NCI-H524 treated with DMSO at 0.1 percent for 48 hours (cell line): Measurements from ENCODE around the gene PRDM13.
A peak's percentile ranks its signal among the peaks of the same experiment; 100 is the strongest.
"Not testable (repeated sequence)": the region's sequence is repeated elsewhere in the genome, so short reads cannot be mapped to it uniquely, and the experiment has no call there.

Experiments used
- DNase-seq: peaks from one replicate; lab custom pipeline; 2025; lab: John Stamatoyannopoulos, UW

PRDM13 gene

DNA sequence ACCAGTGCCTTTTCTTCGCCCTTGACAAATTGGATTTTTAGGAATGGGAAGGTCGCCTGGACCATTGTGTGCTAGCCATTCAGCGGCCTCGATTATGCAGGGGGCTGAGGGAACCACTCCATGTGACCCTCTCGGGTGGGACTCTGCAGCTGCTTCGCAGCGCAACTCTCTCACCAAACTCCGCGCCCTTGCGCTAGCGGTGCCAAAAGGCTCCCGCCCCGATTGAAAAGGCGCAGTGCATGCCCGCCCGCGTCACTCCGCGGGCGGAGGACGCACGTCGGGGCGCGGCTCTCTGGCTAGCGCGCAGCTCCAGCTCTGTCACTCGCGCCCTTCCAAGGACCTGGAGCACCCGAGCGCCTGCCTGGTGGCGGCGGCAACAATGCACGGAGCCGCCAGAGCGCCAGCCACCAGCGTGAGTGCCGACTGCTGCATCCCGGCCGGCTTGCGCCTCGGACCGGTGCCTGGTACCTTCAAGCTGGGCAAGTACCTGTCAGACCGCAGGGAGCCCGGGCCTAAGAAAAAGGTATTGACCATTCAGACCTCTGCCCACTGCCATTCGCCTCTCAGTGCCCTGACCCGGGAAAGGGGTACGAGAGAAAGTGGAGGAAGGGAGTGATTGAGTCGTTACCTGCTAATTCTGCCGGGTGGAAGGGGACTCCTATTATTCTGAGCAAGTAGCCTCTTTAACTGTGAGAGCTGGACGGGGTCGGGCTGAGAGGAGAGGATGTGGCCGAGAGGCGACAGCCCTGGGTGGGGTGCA is at the start of gene PRDM13:
TSS of gene PRDM13 (plus strand) at position 178 of the 760 bp plus-strand sequence. CDS start at position 380, 202 bp downstream.
- DNase-seq: no peak

DNA sequence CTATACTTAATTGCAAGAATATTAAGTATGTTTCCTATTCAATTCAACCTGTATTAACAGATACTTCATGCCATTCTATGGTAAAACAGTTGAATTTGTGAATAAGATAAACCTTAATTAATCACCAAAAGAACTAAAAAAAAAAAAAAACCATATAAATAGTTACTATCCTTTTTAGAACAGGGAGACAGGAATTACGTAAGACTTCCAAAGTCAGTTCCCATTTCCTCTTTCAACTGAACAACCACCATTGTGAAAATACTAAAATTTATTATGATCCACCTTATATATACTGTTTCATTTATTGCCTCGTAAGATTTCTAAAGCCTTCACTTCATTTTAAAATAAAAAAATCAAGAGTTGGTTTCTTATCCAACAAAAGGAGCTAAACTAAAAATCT is 47.6 kb upstream of the PRDM13 start:
- no peak for DNase-seq

DNA sequence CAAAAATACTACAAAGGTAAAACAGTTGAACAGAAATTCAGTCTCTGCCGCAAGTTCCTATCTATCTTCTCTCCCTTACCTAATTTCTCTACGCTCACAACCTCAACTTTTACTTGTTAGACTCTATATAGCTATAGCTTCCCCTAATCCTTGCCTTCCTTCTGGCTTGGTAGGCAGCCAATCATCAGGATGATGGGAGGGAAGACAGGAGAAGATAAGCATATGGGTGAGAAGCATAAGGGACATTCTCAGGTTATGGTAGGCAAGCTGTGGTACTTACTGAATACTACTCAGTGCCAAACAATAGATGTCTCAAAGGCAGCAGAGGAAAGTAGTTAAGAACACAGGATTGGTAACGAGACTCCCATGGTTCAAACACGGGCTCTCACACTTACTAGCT is 46.0 kb upstream of the PRDM13 start:
- DNase-seq: no peak

DNA sequence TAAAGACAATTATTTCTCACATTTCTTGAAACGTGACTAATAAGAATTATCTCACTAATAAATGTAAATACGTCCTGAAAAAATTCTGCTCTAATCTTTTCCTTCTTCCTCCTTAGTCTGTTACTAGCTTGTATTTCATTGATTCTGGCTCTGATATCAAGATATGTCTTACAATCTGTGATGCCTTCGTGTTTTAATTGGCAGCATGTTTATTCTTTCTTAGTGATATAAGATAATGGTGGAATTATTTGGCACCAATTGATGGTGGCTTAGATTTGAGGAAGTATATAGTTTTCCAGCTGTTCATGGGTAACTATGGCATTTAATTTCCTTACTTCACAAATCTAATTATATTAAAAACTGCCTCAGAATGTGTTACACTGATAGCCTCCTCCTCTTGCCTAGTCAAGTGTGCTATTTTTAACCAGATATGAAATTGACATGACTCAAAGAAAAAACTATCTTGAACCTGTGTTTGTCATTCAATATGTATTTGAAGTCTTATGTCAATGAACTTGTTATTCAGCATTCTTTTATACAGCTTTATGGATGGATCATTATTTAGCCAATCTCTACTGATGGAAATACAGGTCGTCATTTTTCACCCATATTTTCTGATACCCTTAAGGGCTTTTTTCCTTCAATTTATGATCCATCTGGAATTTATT is 43.4 kb upstream of the PRDM13 start:
- DNase-seq: no peak

DNA sequence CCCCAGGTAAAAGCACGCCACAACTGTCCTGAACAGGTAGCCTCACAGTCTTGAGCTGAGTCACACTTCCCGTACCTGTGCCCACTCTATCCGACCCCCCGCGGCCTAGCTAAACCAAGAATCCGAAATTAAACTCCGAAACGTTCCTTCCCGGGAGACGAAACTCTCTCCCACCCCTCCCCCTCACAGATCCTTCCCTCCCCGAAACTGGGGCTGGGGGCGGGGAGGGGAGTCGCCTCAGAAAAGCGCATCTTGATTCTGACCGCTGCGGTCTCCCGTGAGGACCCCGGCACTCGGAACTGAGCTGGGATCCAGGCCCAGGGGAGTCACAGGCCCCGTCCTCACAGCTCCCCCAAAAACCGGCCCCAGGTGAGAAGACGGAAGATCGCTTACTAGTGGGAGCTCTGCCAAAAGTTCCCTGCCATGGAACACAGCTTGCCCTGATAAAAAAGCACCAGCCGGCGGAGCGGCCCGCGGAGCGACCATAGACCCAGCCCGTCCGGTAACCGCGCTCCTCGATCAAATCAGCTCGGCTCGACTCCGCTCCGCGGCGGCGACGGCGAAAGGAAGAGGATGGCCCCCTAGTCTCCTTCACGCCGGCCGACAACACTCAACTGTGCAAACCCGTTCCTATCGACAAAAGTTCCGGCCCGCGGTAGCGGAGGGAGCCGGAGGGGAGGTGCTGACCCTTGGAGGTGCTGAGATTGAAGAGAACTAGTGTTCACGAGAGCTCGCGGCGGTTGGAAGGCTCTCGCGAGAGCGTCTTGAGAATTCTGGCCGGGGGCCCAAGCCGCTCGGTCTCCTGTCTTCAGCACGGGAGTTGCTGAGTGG is 38.3 kb upstream of the PRDM13 start, which contains the start of gene CCNC:
TSS of gene CCNC (minus strand) at position 558 of the 831 bp plus-strand sequence. CDS start at position 425, 133 bp downstream.
- peak; percentile 87 for DNase-seq

DNA sequence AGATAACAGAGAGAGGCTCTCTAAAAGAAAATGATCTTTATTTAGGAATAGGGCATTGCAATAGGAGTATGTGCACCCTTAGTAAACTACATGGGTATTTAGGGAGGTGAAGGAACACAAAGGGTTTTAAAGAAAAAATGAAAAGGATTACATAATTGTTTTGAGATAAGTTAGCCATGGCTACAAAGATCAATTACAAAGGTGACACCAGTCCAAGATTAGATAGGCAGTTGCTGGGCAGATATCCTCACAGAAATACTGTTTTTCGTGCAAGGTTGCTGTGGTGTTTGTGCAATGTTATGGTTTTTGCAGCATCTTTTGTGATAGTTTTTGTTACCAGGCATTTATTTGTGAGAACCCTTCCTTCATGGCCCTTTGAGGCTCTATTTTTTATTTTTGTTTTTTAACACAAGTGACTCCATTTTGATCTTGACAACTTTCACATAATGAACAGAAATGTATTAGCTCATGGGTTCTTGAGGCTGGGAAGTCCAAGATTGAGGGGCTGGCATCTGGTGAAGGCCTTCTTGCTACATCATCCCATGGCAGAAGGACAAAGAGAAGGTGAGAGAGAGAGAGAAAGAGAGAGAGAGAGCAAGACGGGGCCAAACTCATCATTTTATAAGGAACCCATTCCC is 32.5 kb upstream of the PRDM13 start:
- DNase-seq: no peak

DNA sequence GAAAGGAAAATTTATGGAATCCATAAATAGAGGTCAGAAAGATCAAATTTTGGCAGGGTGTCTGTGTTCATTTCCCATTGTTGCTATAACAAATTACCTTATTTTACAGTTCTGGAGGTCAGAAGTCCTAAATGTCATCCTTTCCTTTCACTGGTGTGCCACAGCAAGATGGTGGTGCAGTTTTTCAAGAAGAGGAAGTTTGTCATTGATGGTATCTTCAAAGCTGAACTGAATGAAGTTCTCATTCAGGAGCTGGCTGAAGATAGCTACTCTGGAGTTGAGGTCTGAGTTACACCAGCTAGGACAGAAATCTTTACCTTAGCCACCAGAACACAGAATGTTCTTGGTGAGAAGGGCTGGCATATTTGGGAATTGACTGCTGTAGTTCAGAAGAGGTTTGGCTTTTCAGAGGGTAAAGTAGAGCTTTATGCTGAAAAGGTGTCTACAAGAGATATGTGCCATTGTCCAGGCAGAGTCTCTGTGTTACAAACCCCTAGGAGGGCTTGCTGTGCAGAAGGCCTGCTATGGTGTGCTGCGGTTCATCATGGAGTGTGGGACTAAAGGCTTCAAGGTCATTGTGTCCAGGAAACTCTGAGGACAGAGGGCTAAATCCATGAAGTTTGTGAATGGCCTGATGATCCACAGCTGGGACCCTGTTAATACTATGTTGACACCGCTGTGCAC is 30.9 kb upstream of the PRDM13 start:
- DNase-seq: no peak

DNA sequence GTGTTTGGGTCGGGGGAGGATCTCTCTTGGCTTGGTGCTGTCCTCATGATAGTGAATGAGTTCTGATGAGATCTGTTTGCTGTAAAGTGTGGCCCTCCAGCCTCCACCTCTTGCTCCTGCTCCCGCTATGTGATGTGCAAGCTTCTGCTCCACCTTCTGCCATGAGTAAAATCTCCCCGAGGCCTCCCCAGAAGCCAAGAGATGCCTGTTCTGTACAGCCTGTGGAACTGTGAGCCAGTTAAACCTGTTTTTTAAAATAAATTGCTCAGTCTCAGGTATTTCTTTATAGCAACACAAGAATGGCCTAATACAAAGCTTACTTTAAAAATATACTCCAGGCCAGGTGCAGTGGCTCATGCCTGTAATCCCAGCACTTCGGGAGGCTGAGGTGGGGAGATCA is 26.9 kb upstream of the PRDM13 start:
- DNase-seq: no peak

DNA sequence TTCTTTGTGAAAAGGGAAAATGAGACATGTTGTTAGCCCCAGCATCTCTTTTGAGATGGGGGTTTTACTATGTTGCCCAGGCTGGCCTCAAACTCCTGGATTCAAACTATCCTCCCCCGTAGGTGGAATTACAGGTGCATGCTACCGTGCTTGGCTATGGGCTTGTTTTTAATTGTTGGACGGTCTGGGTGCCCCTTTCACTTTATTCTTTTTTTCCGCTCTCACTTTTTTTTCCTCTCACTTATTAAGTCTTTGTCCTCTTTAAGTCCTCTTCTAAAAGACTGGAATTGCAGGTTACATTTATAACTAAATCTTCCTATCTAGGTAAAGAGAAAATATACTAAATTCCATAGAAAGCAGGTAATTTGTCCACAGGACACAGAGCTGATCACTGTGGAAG is 18.8 kb upstream of the PRDM13 start:
- DNase-seq: no peak

DNA sequence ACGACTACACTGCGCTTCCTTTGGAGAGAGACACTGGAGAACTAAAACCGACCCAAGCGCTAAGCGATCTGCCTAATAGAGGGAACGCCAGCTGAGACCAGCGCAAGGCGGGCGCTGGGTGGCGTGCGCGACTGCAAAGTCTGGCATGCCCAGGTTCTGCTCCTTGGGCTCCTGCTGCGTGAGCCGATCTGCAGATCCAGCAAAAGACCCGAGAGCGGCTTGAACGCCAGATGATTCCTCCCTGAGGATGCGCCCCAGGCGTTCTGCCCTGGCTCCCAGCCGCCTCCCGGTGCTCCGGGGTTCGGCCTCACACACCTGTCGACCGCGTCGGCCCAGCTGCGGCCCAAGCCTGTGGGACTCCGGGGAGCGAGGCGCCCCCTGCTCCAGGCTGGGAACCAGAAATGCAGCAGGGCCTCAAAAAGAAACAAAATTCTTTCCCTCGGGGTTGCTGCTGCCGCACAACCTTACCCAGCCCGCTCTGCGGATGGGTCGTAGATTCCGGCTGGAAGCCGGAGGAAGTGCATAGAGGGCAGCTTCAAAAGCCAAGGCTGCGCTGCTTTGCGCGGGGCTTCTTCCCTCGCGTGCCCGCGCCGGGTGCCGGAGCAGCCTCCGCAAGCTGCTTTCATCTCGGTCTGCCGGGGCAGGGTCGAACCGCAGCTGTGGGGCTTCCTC is 17.9 kb upstream of the PRDM13 start:
- peak; percentile 34 for DNase-seq

DNA sequence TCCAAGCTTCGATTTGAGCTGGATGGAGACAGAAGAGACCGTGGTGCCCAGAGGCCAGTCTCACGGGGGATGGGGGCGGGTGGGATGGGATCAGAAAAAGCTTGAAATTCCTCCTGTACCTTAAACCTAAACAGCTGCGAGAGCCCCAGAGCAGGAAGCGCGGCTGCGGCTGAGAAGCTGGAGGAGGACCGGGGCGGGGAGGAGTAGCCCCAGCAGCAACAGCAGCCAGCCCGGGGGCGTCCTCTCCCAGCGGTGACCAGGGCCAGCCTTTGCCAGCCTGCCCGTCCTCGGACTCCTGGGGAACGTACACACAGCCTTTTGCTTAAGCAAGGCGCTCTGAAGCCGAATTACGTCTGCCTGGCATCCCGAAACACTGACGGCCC is 17.4 kb upstream of the PRDM13 start:
- no peak for DNase-seq

DNA sequence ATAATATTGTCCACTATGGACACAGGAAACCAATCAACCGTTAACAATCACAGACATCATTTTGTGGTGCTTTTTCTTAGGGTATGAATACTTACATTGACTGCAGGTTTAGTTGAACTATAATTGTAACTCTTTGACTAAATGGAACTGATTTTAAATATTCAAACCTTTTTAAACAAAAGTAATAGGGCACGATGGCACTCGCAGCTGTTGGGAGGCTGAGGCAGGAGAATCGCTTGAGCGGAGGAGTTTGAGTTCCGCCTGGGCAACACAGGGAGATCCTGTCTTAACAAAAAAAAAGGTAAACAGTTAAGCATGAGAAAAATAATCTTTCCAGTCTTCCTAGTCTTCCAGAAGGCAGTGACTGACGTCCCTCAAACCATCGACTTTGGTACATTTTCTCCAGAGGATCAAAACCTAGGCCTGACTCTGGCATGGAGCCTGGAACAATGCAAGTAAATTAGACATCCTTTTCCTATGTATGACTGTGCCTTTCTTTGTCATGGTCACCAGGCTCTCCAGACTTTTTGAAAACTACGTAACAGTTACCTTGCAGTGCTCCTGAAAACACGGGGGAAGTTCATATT is 16.6 kb upstream of the PRDM13 start:
- DNase-seq: no peak

DNA sequence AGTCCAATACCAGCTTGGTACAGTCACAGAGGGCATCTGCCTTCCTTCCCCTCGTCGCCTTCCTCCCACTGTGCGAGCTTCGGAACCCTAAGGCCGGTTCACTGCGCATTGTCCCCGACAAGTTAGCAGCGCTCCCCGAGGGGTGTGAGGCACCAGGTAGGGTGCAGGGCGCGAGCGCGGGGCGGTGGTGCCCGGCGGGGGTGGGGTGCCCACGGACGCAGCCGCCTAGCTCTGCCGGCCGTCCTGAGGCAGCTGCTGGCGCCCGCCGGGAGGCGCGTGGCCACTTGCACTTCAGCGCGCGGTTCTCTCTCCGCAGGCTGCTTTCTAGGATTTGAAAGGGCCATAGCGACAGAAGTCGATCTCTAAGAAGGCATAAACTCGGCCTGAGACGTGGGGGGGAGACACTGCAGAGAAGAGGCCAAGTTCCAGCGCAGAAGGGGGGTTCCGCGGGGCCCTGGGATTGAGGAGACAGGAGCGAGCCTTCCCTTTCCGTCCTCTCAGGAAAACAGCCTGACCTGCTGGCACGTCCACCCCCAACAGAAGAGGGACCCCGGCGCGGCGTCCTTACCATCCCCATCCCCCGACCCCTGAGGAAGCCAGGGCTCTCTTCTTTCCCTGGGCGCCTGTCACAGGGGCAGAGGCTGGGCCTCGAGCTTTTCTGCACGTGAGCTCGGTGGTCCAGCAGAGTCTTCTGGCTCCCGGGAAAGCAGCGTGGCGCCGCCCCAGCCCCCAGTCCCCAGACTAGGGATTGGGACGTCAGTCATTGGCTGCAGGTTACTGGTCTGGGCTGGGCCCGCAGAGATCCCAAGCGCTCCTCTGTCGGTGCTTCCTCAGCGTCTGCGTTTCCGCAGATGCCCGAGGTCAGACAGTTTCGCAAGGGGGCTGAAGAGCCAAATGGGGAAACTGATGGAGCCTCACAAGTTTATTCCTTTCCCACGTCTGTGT is 15.6 kb upstream of the PRDM13 start:
- no peak for DNase-seq

DNA sequence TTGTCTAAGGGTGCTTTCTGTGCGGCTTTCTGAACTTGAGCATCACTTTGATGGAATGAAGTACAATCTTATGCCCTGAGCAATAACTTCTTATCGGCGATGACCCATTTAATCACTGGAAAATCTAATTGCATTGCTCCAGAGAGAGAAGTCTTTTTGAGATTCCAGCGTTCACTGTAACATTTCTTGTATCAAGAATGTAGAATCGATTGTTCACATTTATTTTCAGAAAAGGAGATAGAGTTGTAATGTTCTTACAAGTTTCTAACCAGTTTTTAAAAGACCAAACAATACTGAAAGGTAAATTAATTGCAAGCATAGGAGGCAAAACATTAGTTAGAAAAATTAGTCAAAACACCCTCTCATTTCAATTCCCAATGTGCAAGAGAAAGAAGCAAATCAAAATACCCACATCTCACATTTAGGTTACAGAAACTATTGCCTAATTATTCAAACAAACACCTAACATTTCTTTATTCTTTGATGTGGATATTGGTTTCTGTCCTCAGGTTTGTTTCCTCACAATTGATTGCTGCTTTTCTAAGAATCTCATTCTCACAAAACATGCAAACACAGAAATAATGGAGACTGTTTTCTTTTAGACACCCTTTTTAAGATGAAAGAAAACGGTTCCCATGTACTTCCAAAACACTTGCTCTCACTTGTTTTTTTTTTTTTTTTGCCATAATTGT is 14.8 kb upstream of the PRDM13 start:
- no peak for DNase-seq

DNA sequence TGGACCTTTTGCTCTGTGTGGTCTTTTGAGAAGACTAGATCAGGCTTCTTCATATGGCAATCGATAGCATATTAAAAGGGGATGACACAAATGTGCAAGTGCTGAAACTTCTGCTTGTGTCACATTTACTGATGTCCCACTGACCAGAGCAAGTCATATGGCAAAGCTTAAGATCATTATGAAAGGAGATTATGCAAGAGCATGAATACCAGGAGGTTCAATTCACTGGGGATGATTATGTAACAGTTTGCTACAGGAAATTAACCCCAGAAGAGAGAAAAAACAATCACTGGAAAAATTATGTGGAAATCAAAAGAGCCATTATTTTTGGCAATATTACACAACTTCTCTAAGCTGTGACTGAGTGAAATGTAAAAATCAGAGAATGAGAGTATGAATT is 13.7 kb upstream of the PRDM13 start:
- no peak for DNase-seq

DNA sequence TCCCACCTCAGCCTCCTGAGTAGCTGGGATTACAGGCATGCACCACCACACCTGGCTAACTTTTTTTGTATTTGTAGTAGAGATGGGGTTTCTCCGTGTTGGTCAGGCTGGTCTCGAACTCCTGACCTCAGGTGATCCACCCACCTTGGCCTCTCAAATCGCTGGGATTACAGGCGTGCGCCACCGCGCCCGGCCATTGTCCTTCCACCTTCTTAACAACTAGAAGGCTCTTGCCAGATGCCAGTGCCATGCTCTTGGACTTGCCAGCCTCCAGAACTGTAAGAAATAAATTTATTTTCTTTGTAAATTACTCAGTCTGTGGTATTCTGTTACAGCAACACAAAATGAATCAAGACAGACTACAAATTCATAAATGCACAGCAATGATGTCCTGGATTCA is 11.9 kb upstream of the PRDM13 start:
- DNase-seq: not testable (repeated sequence)

DNA sequence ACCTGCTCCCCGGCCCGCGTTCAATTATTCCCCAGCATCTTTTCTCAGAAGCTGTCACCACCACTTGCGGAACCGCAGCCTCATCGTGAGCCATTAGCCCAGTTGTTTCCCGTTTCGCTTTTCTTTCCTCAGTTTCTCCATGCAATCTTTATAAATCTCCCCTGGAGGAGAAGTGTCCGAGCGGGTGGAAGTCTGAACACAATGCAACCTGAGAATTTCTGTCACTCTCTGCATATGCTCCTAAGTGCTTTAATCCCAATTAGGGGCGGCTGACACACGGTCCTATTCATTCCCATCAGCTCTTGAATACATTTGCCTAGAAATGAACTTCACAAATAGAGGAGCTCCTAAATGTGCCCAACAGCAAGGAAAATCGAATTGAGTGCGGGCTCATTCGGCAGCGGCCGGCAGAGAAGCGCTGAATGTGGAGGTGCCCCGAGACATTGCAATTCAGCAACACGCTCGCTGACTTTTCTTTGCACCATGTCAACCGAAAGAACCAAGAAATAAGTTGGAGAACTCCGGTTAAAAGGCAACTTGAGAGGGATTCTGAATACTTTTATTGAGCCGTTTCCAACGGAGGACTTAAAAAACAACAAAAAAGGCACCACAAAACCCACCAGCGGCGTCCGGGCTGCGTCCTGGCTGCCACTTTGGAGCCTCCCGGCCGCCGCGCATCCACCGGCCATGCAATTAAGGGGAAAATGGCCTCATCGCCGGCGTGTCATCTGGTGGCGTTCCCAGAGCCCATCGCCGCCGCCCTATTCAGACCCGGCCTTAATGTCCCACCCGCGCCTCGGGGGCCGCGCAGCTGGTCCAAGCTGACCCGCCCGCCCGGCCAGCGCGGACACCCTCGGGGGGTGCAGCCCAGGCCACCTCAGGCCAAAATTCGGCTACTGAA is 3.9 kb upstream of the PRDM13 start:
- DNase-seq: no peak
